AG10803 (cell line): ENCODE data around the gene MAPK1.
"Not testable (repeated sequence)": the region's sequence is repeated elsewhere in the genome, so short reads cannot be mapped to it uniquely, and the experiment has no call there.

Source experiments
- DNase-seq: peaks from one replicate; pipeline ENCODE4 v3.0.0; 2010; ENCODE audit warnings: low read depth
- H3K4me3 ChIP-seq: 2 replicates; pipeline ENCODE4 v1.5.1; 2011; ENCODE audit warnings: mild to moderate bottlenecking, low read length, control low read depth
- TF ChIP-seq, protein P1 (sequence below): conservative IDR thresholded peaks from 2 replicates; pipeline ENCODE4 v1.5.1; 2011; ENCODE audit warnings: mild to moderate bottlenecking, low read length, control low read depth, inconsistent platforms

Gene MAPK1

DNA sequence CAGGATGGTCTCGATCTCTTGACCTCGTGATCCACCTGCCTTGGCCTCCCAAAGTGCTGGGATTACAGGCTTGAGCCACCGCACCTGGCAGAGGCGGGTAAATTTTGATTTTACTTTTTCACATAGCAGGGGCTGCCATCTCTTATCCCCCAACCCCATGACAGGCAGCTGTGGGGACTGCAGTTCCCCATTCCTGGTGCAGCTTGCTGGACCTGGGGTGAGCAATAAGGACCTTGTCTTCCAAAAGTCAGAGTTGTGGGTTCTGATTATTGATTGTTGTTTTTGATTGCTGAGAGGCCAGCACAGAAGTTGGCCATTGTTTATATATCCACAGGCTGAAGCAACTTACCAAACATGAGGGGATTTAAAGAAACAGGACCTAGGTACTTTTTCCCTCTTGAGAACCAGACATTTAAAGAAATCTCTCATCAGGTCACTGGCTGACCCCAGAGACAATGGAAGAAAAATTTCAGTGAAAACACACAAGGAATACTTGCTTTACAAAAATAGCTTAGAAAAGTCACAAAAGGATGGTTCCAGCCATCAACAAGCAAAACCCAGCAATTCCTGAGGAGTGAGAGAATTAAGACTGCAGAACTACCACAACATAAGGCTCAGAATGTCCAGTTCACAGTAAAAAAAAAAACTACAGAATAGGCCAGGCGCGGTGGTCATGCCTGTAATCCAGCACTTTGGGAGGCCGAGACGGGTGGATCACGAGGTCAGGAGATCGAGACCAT, 22.0 kb upstream of the MAPK1 start:
- TF ChIP-seq, protein P1, sequence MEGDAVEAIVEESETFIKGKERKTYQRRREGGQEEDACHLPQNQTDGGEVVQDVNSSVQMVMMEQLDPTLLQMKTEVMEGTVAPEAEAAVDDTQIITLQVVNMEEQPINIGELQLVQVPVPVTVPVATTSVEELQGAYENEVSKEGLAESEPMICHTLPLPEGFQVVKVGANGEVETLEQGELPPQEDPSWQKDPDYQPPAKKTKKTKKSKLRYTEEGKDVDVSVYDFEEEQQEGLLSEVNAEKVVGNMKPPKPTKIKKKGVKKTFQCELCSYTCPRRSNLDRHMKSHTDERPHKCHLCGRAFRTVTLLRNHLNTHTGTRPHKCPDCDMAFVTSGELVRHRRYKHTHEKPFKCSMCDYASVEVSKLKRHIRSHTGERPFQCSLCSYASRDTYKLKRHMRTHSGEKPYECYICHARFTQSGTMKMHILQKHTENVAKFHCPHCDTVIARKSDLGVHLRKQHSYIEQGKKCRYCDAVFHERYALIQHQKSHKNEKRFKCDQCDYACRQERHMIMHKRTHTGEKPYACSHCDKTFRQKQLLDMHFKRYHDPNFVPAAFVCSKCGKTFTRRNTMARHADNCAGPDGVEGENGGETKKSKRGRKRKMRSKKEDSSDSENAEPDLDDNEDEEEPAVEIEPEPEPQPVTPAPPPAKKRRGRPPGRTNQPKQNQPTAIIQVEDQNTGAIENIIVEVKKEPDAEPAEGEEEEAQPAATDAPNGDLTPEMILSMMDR, result no peak
- no peak for DNase-seq
- H3K4me3 ChIP-seq, result no peak overlapping the region

DNA sequence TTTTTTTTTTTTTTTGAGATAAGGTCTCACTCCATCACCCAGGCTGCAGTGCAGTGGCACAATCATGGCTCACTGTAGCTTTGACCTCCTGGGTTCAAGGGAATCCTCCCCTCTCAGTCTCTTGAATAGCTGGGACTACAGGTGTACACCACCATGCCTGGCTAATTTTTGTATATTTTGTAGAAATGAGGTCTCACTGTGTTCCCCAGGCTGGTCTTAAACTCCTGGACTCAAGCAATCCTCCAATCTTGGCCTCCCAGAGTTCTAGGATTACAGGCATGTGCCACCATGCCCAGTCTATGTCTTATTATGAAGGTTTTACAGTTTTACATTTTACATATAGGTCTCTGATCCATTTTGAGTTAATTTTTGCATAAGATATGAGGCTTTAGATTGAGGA, 20.4 kb upstream of the MAPK1 start:
- no peak overlapping the region for H3K4me3 ChIP-seq
- TF ChIP-seq, protein P1, result no peak
- no peak for DNase-seq

DNA sequence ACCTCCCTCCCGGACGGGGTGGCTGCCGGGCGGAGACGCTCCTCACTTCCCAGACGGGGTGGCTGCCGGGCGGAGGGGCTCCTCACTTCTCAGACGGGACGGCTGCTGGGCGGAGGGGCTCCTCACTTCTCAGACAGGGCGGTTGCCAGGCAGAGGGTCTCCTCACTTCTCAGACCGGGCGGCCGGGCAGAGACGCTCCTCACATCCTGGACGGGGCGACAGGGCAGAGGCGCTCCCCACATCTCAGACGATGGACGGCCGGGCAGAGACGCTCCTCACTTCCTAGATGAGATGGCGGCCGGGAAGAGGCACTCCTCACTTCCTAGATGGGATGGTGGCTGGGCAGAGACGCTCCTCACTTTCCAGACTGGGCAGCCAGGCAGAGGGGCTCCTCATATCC, 16.5 kb upstream of the MAPK1 start:
- H3K4me3 ChIP-seq, DNase-seq: not testable (repeated sequence)

DNA sequence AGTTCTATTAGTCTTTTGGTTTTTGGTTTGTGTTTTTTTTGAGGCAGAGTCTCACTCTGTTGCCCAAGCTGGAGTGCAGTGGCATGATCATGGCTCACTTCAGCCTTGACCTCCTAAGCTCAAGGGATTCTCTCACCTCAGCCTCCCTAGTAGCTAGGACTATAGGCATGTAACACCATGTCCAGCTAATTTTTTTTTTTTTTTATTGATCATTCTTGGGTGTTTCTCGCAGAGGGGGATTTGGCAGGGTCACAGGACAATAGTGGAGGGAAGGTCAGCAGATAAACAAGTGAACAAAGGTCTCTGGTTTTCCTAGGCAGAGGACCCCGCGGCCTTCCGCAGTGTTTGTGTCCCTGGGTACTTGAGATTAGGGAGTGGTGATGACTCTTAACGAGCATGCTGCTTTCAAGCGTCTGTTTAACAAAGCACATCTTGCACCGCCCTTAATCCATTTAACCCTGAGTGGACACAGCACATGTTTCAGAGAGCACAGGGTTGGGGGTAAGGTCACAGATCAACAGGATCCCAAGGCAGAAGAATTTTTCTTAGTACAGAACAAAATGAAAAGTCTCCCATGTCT, 15.4 kb upstream of the MAPK1 start:
- DNase-seq, H3K4me3 ChIP-seq: not testable (repeated sequence)

DNA sequence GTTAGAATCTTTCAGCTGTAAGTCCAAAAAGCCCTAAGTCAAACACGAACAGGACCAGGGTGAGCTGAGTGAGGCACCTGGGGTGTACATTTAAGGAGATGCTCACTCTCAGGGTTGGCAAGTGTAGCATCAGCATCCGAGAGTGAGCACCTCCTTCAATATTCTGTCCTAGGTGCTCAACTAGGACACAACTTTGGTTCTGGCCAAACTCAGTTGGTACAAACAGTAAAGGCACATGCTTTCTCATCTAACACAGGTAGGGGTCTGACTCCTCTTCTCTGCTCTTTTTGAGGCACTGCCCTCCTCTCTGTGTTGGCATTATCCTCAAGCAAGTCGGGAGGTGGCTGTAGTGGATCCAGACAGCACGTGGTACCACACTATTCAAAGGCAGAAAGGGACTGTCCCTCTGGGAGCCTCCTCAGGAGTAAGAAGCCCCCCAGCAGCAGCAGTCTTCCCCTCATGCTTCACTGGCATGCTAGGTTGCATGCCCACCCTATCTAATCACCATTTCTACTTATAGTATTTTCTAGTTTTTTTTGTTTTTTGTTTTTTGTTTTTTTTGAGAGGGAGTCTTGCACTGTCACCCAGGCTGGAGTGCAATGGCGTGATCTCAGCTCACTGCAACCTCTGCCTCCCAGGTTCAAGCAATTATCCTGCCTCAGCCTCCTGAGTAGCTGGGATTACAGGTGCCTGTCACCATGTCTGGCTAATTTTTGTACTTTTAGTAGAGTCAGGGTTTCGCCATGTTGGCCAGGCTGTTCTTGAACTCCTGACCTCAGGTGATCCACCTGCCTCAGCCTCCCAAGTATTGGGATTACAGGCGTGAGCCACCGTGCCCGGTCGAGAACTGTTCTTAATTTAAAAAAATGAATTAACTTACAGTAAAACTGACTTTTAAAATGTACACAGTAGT, 14.7 kb upstream of the MAPK1 start:
- TF ChIP-seq, protein P1, result no peak
- no peak overlapping the region for H3K4me3 ChIP-seq
- no peak for DNase-seq

DNA sequence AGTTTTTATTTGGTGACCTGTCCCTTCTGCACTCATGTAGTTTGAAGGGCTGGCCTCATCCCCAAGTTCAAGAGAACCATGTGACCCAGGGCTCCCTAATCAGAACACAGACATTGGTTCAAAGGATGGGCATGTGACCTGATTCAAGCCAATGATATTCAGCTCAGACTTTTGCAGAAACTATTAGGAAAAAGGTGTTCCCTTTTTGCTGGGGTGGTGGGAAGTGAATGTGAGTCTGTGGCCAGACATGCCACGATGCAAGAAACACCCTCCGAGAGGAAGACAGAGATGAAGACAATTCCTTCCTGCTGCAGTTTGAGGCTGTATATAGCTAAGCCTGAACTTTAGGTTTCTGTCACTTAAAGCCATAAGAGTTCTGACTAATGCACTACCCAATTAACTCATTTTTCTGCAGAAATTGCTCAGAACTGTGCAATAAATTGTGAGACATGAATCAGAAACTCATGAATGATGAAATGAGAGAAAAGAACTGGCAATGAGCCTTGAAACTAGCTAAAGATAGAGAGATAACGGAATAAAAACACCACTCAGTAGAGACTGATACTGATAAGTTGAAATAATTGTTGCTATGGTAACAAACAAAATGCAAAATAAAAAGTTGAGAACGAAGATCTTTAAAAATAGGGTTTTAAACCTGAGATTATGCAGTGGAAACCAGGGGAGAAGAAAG, 9.2 kb upstream of the MAPK1 start:
- no peak overlapping the region for H3K4me3 ChIP-seq
- TF ChIP-seq, protein P1, result no peak
- DNase-seq, result peak; percentile 57

DNA sequence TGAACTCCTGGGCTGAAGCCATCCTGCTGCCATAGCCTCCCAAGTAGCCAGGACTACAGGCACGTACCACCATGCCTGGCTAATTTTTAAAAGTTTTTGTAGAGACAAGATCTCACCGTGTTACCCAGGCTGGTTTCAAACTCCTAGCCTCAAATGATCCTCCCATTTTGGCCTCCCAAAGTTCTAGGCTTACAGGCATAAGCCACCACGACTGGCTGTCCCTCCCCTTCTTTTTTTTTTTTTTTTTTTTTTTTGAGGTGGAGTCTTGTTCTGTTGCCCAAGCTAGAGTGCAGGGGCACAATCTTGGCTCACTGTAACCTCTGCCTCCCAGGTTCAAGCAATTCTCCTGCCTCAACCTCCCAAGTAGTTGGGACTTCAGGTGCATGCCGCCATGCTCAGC, 7.5 kb upstream of the MAPK1 start:
- not testable (repeated sequence) for H3K4me3 ChIP-seq, DNase-seq

DNA sequence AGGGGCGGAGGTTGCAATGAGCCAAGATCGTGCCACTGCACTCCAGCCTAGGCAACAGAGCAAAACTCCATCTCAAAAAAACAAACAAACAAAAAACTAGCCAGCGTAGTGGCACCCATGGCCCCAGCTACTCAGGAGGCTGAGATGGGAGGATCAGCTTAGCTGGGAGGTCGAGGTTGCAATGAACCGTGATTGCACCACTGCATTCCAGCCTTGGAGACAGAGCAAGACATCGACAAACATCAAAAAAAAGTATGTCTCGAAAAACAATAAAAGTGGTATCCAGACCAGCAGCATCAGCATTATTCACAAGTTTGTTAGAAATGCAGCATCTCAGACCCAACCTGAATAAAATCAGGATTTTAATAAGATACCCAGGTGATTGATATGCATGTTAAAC, 6.2 kb upstream of the MAPK1 start:
- no peak for DNase-seq
- TF ChIP-seq, protein P1, result no peak
- no peak overlapping the region for H3K4me3 ChIP-seq

DNA sequence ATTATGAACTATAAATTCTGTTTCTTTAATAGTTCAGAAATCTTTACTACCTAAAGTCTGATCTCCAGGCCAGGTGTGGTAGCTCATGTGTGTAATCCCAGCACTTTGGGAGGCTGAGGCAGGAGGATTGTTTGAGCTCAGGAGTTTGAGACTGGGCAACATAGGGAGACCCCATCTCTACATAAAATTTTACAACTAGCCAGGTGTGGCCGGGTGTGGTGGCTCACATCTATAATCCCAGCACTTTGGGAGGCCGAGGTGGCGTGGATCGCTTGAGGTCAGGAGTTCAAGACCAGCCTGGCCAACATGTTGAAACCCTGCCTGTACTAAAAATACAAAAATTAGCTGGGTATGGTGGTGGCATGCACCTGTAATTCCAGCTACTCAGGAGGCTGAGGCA, 5.3 kb upstream of the MAPK1 start:
- H3K4me3 ChIP-seq, DNase-seq: not testable (repeated sequence)
